GM20431 (cell line): ENCODE results near the gene PRM2.

Experiments used
- in situ Hi-C: fragments of 300-500 bp; cut with MseI, MboI; formaldehyde crosslinking; loops from one replicate; pipeline ENCODE4 v1.15.0; 2020; ENCODE audit warnings: low sequenced_read_pairs; ENCODE audit not compliant: unreplicated experiment

PRM2 gene

GRCh38 chr16:11265124-11265523 is 11.2 kb downstream of the PRM2 start:
- in situ Hi-C loops: no loop called here

DNA sequence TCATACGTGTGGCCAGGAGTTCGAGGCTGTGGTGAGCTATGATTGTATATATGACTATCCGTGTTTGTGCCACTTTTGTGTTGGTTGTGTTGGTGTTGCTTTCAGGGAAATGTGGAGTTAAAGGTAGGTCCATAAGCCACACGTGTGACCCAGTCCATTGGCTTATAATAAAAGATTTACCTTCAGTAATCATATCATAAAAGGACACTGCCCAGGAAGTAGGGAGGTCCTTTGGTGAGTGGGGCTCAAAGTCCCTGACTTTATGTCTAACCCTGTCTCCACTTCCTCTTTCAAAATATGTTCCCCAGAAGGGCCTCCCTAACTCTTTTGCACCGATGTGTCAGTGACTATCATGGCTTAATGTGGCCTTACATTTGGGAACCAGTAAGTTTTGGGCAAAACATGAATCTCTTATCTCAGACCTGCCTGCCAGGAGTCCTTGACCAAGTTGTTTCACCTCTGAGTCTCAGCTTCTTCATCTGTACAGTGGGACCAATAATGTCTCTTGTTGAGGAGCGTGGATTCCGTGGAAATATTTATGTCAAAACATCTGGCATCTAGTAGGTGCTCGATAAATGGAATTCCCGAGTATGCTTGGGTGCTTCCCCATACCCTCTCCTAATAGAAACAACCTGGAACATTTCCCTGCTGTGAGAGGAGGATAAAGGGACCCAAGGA is 12.0 kb downstream of the PRM2 start:
- in situ Hi-C loops: no loop called here

GRCh38 chr16:11263737-11264136 is 12.5 kb downstream of the PRM2 start:
- in situ Hi-C loops: no loop called here

GRCh38 chr16:11262915-11263314 is 13.4 kb downstream of the PRM2 start:
- in situ Hi-C loops: no loop called here

DNA sequence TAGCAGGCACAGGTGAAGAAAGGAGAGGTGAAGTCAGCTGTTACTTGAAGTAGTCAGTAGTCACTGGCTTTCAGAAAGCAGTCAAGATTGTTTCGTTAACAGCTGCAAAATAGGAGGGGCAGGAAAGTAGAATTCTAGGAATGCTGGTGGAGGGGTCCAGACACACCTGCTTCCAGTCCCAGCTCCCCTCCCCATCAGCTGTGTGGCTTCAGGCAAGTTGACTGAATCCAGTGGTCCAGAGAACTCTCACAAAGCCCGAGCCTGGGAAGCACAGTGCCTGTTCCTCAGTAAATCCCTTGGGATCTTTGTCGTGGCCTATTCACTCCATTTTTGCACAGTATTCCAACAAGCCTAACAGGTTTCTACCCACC is 15.7 kb downstream of the PRM2 start:
- in situ Hi-C loops: no loop called here

- in situ Hi-C loops: loop anchor here (10.0 kb wide), 1 partner anchor 285 kb away; no protein-coding TSS in a partner anchor
These were observed 16.4 kb downstream of the PRM2 start for GRCh38 chr16:11259655-11260595.

DNA sequence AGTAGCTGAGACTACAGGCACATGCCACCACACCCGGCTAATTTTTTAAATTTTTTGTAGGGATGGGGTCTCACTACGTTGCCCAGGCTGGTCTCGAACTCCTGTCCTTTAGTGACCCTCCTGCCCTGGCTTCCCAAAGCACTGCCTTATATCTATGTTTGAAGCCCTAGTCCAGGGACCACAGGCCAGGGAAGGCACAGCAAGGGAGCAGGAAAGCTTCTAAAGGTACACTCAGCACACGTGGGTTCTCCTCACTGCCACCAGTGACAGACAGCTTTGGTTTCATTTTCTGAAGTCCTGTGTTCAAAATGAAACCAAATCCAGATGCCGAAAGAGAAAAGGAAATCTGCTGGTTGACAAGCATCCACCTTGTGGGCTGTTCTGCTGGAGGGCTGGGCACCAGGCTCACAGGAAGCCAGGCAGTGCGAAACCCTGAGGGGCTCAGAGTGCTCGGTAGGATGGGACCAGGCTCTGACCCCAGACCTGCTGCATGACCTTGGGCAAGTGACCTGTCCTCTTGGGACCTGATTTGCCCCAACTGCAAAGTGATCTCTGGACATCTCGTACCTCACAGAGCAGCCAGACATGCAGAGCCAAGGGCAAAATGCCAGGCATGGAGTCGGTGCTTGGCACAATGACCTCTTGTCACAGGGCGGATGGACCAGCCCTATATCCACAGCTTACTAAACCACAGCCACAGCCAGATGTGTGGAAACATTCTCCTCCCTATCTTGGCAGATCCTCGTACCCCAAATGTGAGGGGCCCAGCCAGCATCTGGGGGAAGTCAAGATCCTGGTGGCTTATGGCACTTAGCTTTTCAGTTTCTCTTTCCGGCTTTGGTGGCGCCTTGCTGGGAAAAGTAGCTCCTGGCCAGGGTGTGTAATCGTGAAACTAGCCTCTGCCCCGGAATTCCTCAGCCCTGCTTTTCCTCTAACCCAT is 17.5 kb downstream of the PRM2 start:
- in situ Hi-C loops: loop anchor here (10.0 kb wide), 1 partner anchor 284 kb away; no protein-coding TSS in a partner anchor

DNA sequence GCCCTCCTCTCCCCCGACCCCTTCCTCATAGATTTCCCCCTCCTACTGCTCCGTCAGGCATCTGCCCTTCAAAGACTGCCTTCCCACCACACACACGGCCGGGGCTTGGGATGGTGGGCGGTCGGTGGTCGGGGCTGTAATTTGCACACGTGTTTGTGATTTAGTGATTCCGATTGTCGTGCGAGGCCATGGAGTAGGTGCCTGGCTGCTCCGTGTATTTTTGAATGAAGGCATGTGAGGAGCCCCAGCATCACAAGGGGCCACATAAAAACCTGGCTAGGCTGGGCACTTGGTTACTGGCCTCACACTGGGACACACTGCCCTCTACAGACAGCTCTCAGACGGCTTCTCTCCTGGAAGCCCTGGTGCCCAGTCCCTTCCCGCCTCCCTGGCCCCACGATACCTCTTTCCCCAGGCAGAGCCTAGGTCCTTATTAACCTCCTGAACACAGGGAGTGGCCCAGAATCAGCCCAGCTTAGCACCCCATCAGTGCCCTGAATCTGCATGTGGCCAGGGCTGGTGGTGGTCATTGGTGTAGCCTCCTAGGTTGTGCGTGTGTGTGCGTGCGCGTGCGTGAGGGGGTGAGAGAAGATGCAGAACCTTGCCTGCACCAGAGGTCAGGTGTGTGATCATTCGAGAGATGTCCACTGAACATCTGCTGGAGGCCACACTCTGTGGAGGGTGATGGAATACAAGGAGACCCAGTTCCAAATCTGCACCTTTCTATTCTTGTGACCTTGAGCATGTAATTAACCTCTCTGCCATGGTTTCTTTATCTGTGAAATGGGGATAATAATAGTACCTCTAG is 18.9 kb downstream of the PRM2 start:
- in situ Hi-C loops: loop anchor here (10.0 kb wide), 1 partner anchor 283 kb away; no protein-coding TSS in a partner anchor

GRCh38 chr16:11256661-11257130 is 19.6 kb downstream of the PRM2 start:
- in situ Hi-C loops: loop anchor here (10.0 kb wide), 1 partner anchor 282 kb away; no protein-coding TSS in a partner anchor

DNA sequence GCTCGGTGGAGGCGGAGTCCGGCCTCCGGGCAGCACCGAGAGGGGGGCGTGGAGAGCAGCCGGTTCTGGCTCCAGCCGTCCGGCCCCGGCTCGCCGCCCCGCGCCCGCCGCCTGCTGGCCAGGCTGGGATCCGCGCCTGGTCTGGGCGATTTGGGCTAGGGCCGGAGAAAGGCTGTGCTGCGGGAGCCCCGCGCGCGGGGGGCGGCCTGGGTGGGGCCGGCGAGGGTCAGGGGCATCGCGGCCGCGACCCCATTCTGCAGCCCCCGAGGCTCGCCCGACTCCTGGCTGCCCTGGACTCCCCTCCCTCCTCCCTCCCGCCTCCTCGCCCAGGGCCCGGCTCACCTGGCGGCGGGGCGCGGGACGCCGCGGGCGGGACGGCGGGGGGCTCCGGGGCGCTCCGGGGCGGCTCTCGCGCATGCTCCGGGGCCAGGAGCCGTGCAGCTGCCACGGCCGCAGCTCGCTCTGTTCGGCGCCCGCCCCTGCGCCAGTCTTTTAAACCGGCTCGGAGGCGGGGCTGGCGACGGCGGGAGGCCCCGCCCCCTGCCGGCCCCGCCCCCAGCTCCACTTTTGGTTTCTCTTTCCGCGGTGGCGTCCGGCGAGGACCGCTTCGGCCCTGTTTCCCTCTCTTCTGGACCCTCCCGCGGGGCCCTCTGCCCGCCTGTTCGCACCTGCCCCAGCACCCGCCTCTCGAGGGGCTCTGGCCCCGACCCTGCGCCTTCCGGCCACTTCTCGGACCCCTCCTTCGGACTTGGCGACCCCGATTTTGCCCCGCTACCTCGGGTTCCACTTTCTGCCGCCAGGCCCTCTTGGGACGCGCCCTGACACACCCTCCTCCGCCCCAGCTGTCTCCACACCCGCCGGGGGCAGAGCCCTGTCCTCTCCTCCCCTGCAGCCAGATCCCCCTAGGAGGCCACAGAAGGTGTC is 20.3 kb downstream of the PRM2 start, which contains the start of gene SOCS1:
Gene SOCS1, minus strand, starts transcription at position 468 of the 924 bp plus-strand sequence. CDS start 726 bp downstream, outside the sequence.
- in situ Hi-C loops: loop anchor here (10.0 kb wide), 1 partner anchor 281 kb away; no protein-coding TSS in a partner anchor

DNA sequence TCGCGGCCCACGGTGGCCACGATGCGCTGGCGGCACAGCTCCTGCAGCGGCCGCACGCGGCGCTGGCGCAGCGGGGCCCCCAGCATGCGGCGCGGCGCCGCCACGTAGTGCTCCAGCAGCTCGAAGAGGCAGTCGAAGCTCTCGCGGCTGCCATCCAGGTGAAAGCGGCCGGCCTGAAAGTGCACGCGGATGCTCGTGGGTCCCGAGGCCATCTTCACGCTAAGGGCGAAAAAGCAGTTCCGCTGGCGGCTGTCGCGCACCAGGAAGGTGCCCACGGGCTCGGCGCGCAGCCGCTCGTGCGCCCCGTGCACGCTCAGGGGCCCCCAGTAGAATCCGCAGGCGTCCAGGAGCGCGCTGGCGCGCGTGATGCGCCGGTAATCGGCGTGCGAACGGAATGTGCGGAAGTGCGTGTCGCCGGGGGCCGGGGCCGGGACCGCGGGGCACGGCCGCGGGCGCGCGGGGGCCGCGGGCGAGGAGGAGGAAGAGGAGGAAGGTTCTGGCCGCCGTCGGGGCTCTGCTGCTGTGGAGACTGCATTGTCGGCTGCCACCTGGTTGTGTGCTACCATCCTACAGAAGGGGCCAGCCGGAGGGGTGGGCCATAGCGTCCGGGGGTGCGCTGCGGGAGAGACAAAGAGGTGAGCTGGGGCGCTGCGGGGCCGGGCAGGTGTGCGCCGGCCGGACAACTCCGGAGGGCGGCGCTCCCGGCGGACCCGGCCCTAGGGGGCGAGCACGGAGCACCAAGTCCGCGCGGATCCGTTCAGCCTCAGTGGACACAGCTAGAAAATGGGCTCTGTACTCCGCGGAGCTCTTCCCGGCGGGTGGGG is 21.2 kb downstream of the PRM2 start:
- in situ Hi-C loops: loop anchor here (10.0 kb wide), 1 partner anchor 280 kb away; no protein-coding TSS in a partner anchor

GRCh38 chr16:11253995-11254912 is 22.0 kb downstream of the PRM2 start:
- in situ Hi-C loops: loop anchor here (10.0 kb wide), 1 partner anchor 279 kb away; no protein-coding TSS in a partner anchor

- in situ Hi-C loops: loop anchor here (10.0 kb wide), 1 partner anchor 279 kb away; no protein-coding TSS in a partner anchor
These were observed 23.0 kb downstream of the PRM2 start for GRCh38 chr16:11253009-11253994.

GRCh38 chr16:11252482-11252931 is 23.8 kb downstream of the PRM2 start:
- in situ Hi-C loops: loop anchor here (10.0 kb wide), 1 partner anchor 278 kb away; no protein-coding TSS in a partner anchor
